ENCODE results near the gene DUSP10. TPM values are rescaled to one million over a fixed set of nuclear protein-coding genes. Genes with fewer than 3 reads are reported as not detected.

Gene DUSP10
- 8.7 and 106 TPM in 2 replicates for total RNA-seq

GRCh38 chr1:221741703-221742554 is at the start of gene DUSP10:
TSS of gene DUSP10 (minus strand) at chr1:221742089. CDS start at chr1:221739744, 2,345 bp downstream.

All from tracheal epithelial cell (primary cell).